Activated naive CD4-positive, alpha-beta T cell treated with anti-CD3 and anti-CD28 coated beads, Interleukin-2, amount 50 U/mL, for 16 hours (primary cell): ENCODE results near the gene SLC22A23.
"Not testable (repeated sequence)": the region's sequence is repeated elsewhere in the genome, so short reads cannot be mapped to it uniquely, and the experiment has no call there.

ENCODE experiments used
- DNase-seq: peaks from one replicate; pipeline ENCODE4 v3.0.0-alpha.2; 2020

The SLC22A23 gene

GRCh38 chr6:3259491-3259958, 197.3 kb downstream of the SLC22A23 start:
- peak; percentile 33 for DNase-seq

GRCh38 chr6:3258720-3259490, 197.9 kb downstream of the SLC22A23 start, which contains the start of gene PSMG4:
Gene PSMG4 (plus strand): TSS chr6:3258947. CDS start chr6:3259023, 76 bp downstream.
- DNase-seq, result peak; percentile 94

GRCh38 chr6:3258201-3258600, 198.6 kb downstream of the SLC22A23 start:
- no peak for DNase-seq

- no peak for DNase-seq
These were observed 203.3 kb downstream of the SLC22A23 start for GRCh38 chr6:3253597-3253961.

GRCh38 chr6:3252861-3253596, 203.8 kb downstream of the SLC22A23 start:
- no peak for DNase-seq

GRCh38 chr6:3252369-3252768, 204.5 kb downstream of the SLC22A23 start:
- no peak for DNase-seq

- DNase-seq, result peak; percentile 81
These were observed 205.2 kb downstream of the SLC22A23 start for GRCh38 chr6:3251462-3252314.

- no peak for DNase-seq
These were observed 206.6 kb downstream of the SLC22A23 start for GRCh38 chr6:3250231-3250675.

GRCh38 chr6:3249821-3250220, 207.0 kb downstream of the SLC22A23 start:
- no peak for DNase-seq

- no peak for DNase-seq
These were observed 209.3 kb downstream of the SLC22A23 start for GRCh38 chr6:3247255-3248146.

GRCh38 chr6:3245216-3245615, 211.6 kb downstream of the SLC22A23 start:
- no peak for DNase-seq

GRCh38 chr6:3244832-3245161, 212.1 kb downstream of the SLC22A23 start:
- DNase-seq, result not testable (repeated sequence)

- no peak for DNase-seq
These were observed 212.6 kb downstream of the SLC22A23 start for GRCh38 chr6:3244003-3244831.

GRCh38 chr6:3242768-3243167, 214.1 kb downstream of the SLC22A23 start:
- DNase-seq, result no peak

GRCh38 chr6:3241745-3242144, 215.1 kb downstream of the SLC22A23 start:
- DNase-seq, result not testable (repeated sequence)

GRCh38 chr6:3240595-3240994, 216.3 kb downstream of the SLC22A23 start:
- DNase-seq, result no peak

GRCh38 chr6:3239110-3239830, 217.6 kb downstream of the SLC22A23 start:
- no peak for DNase-seq

- DNase-seq, result no peak
These were observed 218.8 kb downstream of the SLC22A23 start for GRCh38 chr6:3237761-3238662.

GRCh38 chr6:3236005-3236404, 220.8 kb downstream of the SLC22A23 start:
- no peak for DNase-seq
